Brain pericyte (primary cell): Measurements from ENCODE around the gene ZNF574.

Experiments
- DNase-seq: peaks from one replicate; pipeline ENCODE4 v3.0.0-alpha.2; 2012; ENCODE audit warnings: low read depth, low spot score

Gene ZNF574

DNA sequence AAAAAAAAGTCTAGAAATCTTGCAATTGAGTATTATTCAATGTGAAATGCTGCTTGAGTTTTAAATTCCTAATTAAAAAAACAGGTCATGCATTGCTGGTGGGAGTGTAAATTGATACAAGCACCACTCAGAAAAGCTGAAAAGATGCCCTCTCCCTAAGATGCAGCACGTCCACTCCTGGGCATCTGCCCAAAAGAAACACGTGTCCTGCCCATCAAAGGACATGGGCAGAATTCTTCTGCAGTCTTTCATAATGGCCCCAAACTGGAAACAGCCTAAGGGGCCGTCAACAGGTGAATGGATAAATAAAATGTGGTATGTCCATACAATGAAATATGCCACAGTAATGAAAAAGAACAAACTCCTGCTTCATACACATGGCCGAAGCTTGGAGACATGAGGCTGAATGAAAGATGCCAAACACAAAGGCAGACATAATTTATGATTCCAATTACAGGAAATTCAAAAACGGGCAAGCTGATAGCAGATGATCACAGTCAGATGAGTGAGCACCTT lies 48.5 kb downstream of the ZNF574 start:
- no peak for DNase-seq

GRCh38 chr19:42125536-42125935 lies 49.6 kb downstream of the ZNF574 start:
- DNase-seq, result no peak

DNA sequence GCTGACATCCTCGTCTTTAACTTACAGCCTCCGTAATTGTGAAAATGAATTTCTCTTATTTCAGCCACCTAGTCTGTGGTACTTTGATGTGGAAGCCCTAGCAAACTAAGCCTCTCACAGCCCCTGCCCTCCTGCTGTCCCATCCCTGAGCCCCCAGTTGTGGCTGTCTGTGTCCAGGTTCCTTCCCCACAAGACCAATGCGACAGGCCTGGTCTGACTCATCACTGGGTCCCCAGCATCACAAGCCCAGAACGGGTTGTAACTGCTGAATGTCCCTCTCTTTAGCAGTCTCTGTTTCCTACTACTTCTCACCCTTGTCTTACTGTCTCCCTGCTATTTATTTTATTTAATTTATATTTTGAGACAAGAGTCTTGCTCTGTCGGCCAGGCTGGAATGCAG lies 50.6 kb downstream of the ZNF574 start:
- no peak for DNase-seq

GRCh38 chr19:42129399-42130253 lies 53.7 kb downstream of the ZNF574 start:
- no peak for DNase-seq

DNA sequence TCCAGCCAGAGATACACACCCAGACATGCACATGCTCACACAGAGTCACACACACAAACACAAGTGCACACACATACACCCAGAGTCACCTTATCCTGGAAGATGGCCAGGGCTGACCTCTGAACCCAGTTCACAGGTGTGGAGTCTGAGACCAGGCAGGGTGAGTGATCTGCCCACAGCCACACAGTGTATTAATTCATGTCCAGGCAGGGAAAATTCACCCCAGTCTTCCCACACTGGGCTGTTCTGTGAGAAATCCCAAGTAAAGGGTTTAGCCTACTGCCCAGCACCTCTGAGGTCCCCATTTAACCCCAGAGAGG lies 54.2 kb downstream of the ZNF574 start:
- no peak for DNase-seq
